H1 (cell line): ENCODE results near the gene SURF1. TPM values are rescaled to one million over a fixed set of nuclear protein-coding genes. Genes with fewer than 3 reads are reported as not detected.

ENCODE experiments used
- CTCF ChIA-PET: fragments of 300-600 bp; sonication (Branson Sonifier 250); formaldehyde crosslinking; loops from one replicate; lab custom pipeline; 2021; ENCODE audit not compliant: partially characterized antibody; lab: Charles Lee
- POLR2A ChIA-PET: fragments of 300-600 bp; sonication (Branson Sonifier 250); formaldehyde crosslinking; loops from one replicate; lab custom pipeline; 2021; ENCODE audit warnings: inconsistent platforms; ENCODE audit not compliant: partially characterized antibody; lab: Charles Lee
- DNase-seq, 2 experiments: peaks; one replicate each; pipeline versions ENCODE4 v3.0.0 to v3.0.0-alpha.2; 2010 to 2022; ENCODE audit warnings: low spot score in 2 of 2, low read depth in 1 of 2, mixed read lengths in 1 of 2
- FAIRE-seq: peaks from 2 replicates; lab custom pipeline; 2011; peaks lifted over from hg19 to GRCh38; lab: Jason Lieb, UNC
- H2AFZ ChIP-seq: 2 replicates; pipeline ENCODE4 v1.8.1; 2012; ENCODE audit warnings: low read length, inconsistent platforms
- H2AK5ac ChIP-seq: 2 replicates; pipeline ENCODE4 v1.6.1; 2013; ENCODE audit warnings: low read depth, low read length
- H2BK120ac ChIP-seq: replicated peaks from 2 replicates; pipeline ENCODE3; 2013; ENCODE audit warnings: low read depth, low read length, inconsistent platforms
- H2BK12ac ChIP-seq: 2 replicates; pipeline ENCODE4 v1.6.1; 2013; ENCODE audit warnings: low read depth, low read length
- H2BK15ac ChIP-seq: 2 replicates; pipeline ENCODE4 v1.6.1; 2013; ENCODE audit warnings: low read length
- H2BK20ac ChIP-seq: 2 replicates; pipeline ENCODE4 v1.6.1; 2013; ENCODE audit warnings: low read length
- H2BK5ac ChIP-seq: 2 replicates; pipeline ENCODE4 v1.6.1; 2013; ENCODE audit warnings: low read depth, low read length
- H3K14ac ChIP-seq: 2 replicates; pipeline ENCODE4 v1.6.1; 2013; ENCODE audit warnings: inconsistent platforms; ENCODE audit not compliant: insufficient read length
- H3K18ac ChIP-seq: 2 replicates; pipeline ENCODE4 v1.6.1; 2013; ENCODE audit warnings: low read length; ENCODE audit errors: extremely low read depth
- H3K23ac ChIP-seq: 2 replicates; pipeline ENCODE4 v1.6.1; 2013; ENCODE audit warnings: inconsistent platforms; ENCODE audit not compliant: insufficient read length
- H3K23me2 ChIP-seq: 2 replicates; pipeline ENCODE4 v1.6.1; 2013; ENCODE audit warnings: low read depth, low read length
- H3K27ac ChIP-seq: 2 replicates; pipeline ENCODE4 v1.6.1; 2011; ENCODE audit warnings: low read depth, low read length, inconsistent platforms
- H3K27me3 ChIP-seq, 4 experiments: replicated peaks in 1 of 4; 1 replicate in 1 of 4; 2 replicates in 3 of 4; pipeline versions ENCODE4 v1.6.1 to v1.8.1; 2011 to 2013; ENCODE audit warnings: low read length in 3 of 4, mild to moderate bottlenecking in 3 of 4, inconsistent platforms in 2 of 4, mixed read lengths in 2 of 4, moderate library complexity in 1 of 4; ENCODE audit not compliant: control insufficient read depth in 3 of 4, insufficient read depth in 3 of 4; ENCODE audit errors: extremely low read depth in 1 of 4
- H3K36me3 ChIP-seq, 4 experiments: 2 replicates each; pipeline versions ENCODE4 v1.6.1 to v1.8.1; 2011 to 2013; ENCODE audit warnings: mild to moderate bottlenecking in 4 of 4, low read length in 3 of 4, moderate library complexity in 2 of 4, control low read depth in 1 of 4, inconsistent platforms in 1 of 4; ENCODE audit not compliant: insufficient read depth in 4 of 4, control insufficient read depth in 2 of 4
- H3K4ac ChIP-seq: replicated peaks from 2 replicates; pipeline ENCODE3; 2013; ENCODE audit warnings: low read length, low read depth, mixed read lengths, inconsistent platforms; ENCODE audit not compliant: insufficient read length
- H3K4me1 ChIP-seq, 4 experiments: replicated peaks in 1 of 4; 1 replicate in 1 of 4; 2 replicates in 3 of 4; pipeline versions ENCODE4 v1.6.1 to v1.8.1; 2011 to 2013; ENCODE audit warnings: low read length in 3 of 4, inconsistent platforms in 2 of 4, mixed read lengths in 1 of 4; ENCODE audit not compliant: insufficient read depth in 4 of 4, control insufficient read depth in 3 of 4
- H3K4me2 ChIP-seq, 2 experiments: 2 replicates each; pipeline versions ENCODE4 v1.6.1 to v1.8.1; 2011 to 2013; ENCODE audit warnings: low read depth in 2 of 2, low read length in 2 of 2, control low read depth in 1 of 2, inconsistent platforms in 1 of 2, mild to moderate bottlenecking in 1 of 2; ENCODE audit not compliant: insufficient read depth in 1 of 2
- H3K4me3 ChIP-seq, 4 experiments: fragments of 200-600, 300-600 bp in 1 of 4; sonication (generic), shearing (Covaris generic), sonication (Bioruptor Twin) in 1 of 4; 2 replicates each; pipeline versions ENCODE4 v1.5.1 to v1.8.1; 2011 to 2016; ENCODE audit warnings: low read length in 4 of 4, low read depth in 3 of 4, control low read depth in 2 of 4, inconsistent platforms in 2 of 4, mild to moderate bottlenecking in 2 of 4, mixed read lengths in 1 of 4, moderate library complexity in 1 of 4; ENCODE audit not compliant: insufficient read depth in 2 of 4; ENCODE audit errors: extremely low read depth in 1 of 4
- H3K56ac ChIP-seq: replicated peaks from 2 replicates; pipeline ENCODE3; 2013; ENCODE audit warnings: low read depth, mild to moderate bottlenecking, mixed read lengths, low read length, inconsistent platforms; ENCODE audit not compliant: insufficient read length
- H3K79me1 ChIP-seq: 2 replicates; pipeline ENCODE4 v1.6.1; 2013; ENCODE audit warnings: low read depth, low read length, control low read depth
- H3K79me2 ChIP-seq, 2 experiments: 2 replicates each; pipeline versions ENCODE4 v1.6.1 to v1.8.1; 2012 to 2013; ENCODE audit warnings: low read length in 2 of 2, mild to moderate bottlenecking in 2 of 2, inconsistent platforms in 1 of 2; ENCODE audit not compliant: insufficient read depth in 2 of 2, control insufficient read depth in 1 of 2
- H3K9ac ChIP-seq, 4 experiments: replicated peaks in 1 of 4; 1 replicate in 1 of 4; 2 replicates in 3 of 4; pipeline versions ENCODE4 v1.6.1 to v1.8.1; 2011 to 2013; ENCODE audit warnings: low read depth in 3 of 4, low read length in 3 of 4, control low read depth in 2 of 4, mild to moderate bottlenecking in 2 of 4, moderate library complexity in 2 of 4, inconsistent platforms in 1 of 4; ENCODE audit errors: extremely low read depth in 1 of 4
- H3K9me3 ChIP-seq, 2 experiments: 2 replicates each; pipeline versions ENCODE4 v1.6.1 to v1.8.1; 2012 to 2013; ENCODE audit warnings: mild to moderate bottlenecking in 2 of 2, moderate library complexity in 2 of 2, control low read depth in 1 of 2, inconsistent platforms in 1 of 2, low read depth in 1 of 2, low read length in 1 of 2, mixed read lengths in 1 of 2; ENCODE audit not compliant: insufficient read depth in 2 of 2
- H4K20me1 ChIP-seq, 2 experiments: replicated peaks in 1 of 2; 2 replicates each; pipeline versions ENCODE3 to v1.8.1; 2011 to 2013; ENCODE audit warnings: inconsistent platforms in 2 of 2, low read length in 2 of 2, mild to moderate bottlenecking in 1 of 2; ENCODE audit not compliant: insufficient read depth in 2 of 2, control insufficient read depth in 1 of 2
- H4K5ac ChIP-seq: 2 replicates; pipeline ENCODE4 v1.6.1; 2013; ENCODE audit warnings: low read length, low read depth, mixed read lengths, inconsistent platforms; ENCODE audit not compliant: insufficient read length
- H4K8ac ChIP-seq: 2 replicates; pipeline ENCODE4 v1.8.0; 2013; ENCODE audit warnings: mild to moderate bottlenecking, moderate library complexity, low read length, inconsistent platforms; ENCODE audit not compliant: insufficient read depth; ENCODE audit errors: extremely low read depth
- H4K91ac ChIP-seq: replicated peaks from 2 replicates; pipeline ENCODE3; 2013; ENCODE audit warnings: low read length, mixed read lengths, inconsistent platforms; ENCODE audit not compliant: insufficient read length
- BCL11A ChIP-seq, 2 experiments: IDR thresholded peaks; one replicate each; pipeline ENCODE4 v1.6.1; 2011; ENCODE audit warnings: low read depth in 2 of 2, low read length in 2 of 2, mild to moderate bottlenecking in 2 of 2
- BRCA1 ChIP-seq: IDR thresholded peaks from 2 replicates; pipeline ENCODE4 v1.6.1; 2012; ENCODE audit warnings: low read depth, low read length, improper control_type of control experiment
- CHD2 ChIP-seq: IDR thresholded peaks from 2 replicates; pipeline ENCODE4 v1.6.1; 2012; ENCODE audit warnings: low read length, improper control_type of control experiment
- GTF2F1 ChIP-seq: IDR thresholded peaks from 2 replicates; pipeline ENCODE4 v1.6.1; 2012; ENCODE audit warnings: low read depth, low read length, improper control_type of control experiment, borderline replicate concordance
- HDAC6 ChIP-seq: IDR thresholded peaks from one replicate; pipeline ENCODE4 v1.7.1; 2012; ENCODE audit warnings: low read depth, mild to moderate bottlenecking, inconsistent platforms, low read length, moderate library complexity
- JUN ChIP-seq: IDR thresholded peaks from 2 replicates; pipeline ENCODE4 v1.6.1; 2011; ENCODE audit warnings: low read depth, mild to moderate bottlenecking, improper control_type of control experiment, low read length
- MAFK ChIP-seq: IDR thresholded peaks from 2 replicates; pipeline ENCODE4 v1.6.1; 2012; ENCODE audit warnings: low read depth, mild to moderate bottlenecking, improper control_type of control experiment, low read length
- NANOG ChIP-seq: IDR thresholded peaks from 2 replicates; pipeline ENCODE4 v1.6.1; 2011; ENCODE audit warnings: low read length, low read depth, mild to moderate bottlenecking, inconsistent platforms; ENCODE audit not compliant: insufficient read depth, poor library complexity, severe bottlenecking
- RNF2 ChIP-seq: fragments of 200-900, 300-1000 bp; sonication (generic); IDR thresholded peaks from 2 replicates; pipeline ENCODE4 v1.7.1; 2016; ENCODE audit warnings: borderline replicate concordance, low read depth, mild to moderate bottlenecking, antibody characterized with exemption, low read length; ENCODE audit not compliant: poor library complexity, severe bottlenecking; ENCODE audit errors: missing control alignments
- RXRA ChIP-seq: IDR thresholded peaks from 2 replicates; pipeline ENCODE4 v1.6.1; 2011; ENCODE audit warnings: low read depth, mild to moderate bottlenecking, low read length, moderate library complexity; ENCODE audit not compliant: insufficient read depth
- SP1 ChIP-seq: IDR thresholded peaks from 2 replicates; pipeline ENCODE4 v1.6.1; 2011; ENCODE audit warnings: low read depth, low read length
- SRF ChIP-seq: IDR thresholded peaks from 2 replicates; pipeline ENCODE4 v1.6.1; 2011; ENCODE audit warnings: mild to moderate bottlenecking, low read depth, low read length, moderate library complexity
- TAF1 ChIP-seq: IDR thresholded peaks from 2 replicates; pipeline ENCODE4 v1.6.1; 2011; ENCODE audit warnings: mild to moderate bottlenecking, low read depth, low read length
- TEAD4 ChIP-seq: IDR thresholded peaks from 2 replicates; pipeline ENCODE4 v1.6.1; 2012; ENCODE audit warnings: low read depth, low read length, inconsistent platforms, mixed read lengths
- ZNF274 ChIP-seq: IDR thresholded peaks from 2 replicates; pipeline ENCODE4 v1.7.0; 2012; ENCODE audit warnings: low read length, borderline replicate concordance; ENCODE audit errors: extremely low read depth
- WGBS, 2 experiments: shearing (Covaris generic) in 1 of 2; methylation state at CpG; one replicate each; pipeline versions ENCODE4 v1.1.6 to v1.1.7; 2013 to 2015; ENCODE audit warnings: low lambda C conversion rate in 2 of 2, mixed read lengths in 2 of 2, inconsistent platforms in 1 of 2, low coverage in 1 of 2, missing lambda C conversion rate in 1 of 2; ENCODE audit not compliant: insufficient replicate concordance in 2 of 2, insufficient coverage in 1 of 2, insufficient read length in 1 of 2; ENCODE audit errors: extremely low coverage in 1 of 2, missing lambda C conversion rate in 1 of 2; 5-methylcytosine and 5-hydroxymethylcytosine counted together
- polyA plus RNA-seq, 7 experiments: library from polyadenylated mRNA; depleted of rRNA in 3 of 7; stranded (reverse) in 5 of 7; unstranded in 2 of 7; fragments of >200 nt in 5 of 7; fragments of 200-250 nt in 2 of 7; gene quantifications; 1 replicate in 5 of 7; 2 replicates in 1 of 7; 4 replicates in 1 of 7; pipeline versions ENCODE4 v1.2.1 to v1.2.3, GENCODE V29; 2011 to 2013; ENCODE audit warnings: missing spikeins in 2 of 7, mixed read lengths in 2 of 7
- total RNA-seq: library from RNA; stranded (reverse); fragmentation: NEBNext Ultra II Directional; extraction: Animal tissue kit (Norgen Biotek cat#: 25700); gene quantifications from 2 replicates; pipeline ENCODE4 v1.2.1, GENCODE V29; 2021

The SURF1 gene
- total and polyA plus RNA-seq, 2 of the 8 experiments (the other 6 are each of a cell fraction or from before 2014, with no cell fraction given) = 43.1 to 44.7 TPM

DNA sequence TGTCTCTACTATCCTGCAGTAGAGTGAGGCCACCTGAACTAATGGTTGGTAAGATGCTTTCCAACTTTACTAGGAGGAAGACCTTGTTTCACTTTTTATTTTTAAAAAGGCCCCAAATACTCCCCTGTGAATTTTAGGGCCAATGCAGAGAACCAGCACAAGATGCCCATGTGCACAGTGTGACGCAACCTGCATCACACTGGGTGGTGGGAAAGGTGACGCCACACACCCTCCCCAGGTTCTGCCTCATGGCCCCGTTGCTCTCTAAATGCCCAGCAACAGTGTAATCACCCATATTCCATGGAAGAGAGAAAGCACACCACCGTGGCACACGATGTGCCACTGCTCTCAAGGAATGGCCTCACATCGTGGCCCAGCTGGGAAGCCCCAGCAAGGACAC lies 13.1 kb upstream of the SURF1 start:
- H2AK5ac ChIP-seq = no peak overlapping the region
- ChIA-PET CTCF (interaction anchor here (0.7 to 10.1 kb wide), 4 partner anchors 12 to 225 kb away, joined by 3 to 90 read pairs (median 4); partner anchors contain the start of genes SURF1 and SURF2), POLR2A (interaction anchor here (19.9 kb wide), 1 partner anchor 16 kb away, joined by 461 read pairs; the partner anchor contains the start of genes MED22, RPL7A, SURF1 and SURF2)
- no peak overlapping the region for H3K23ac ChIP-seq
- no peaks in the 10 kb centered on the region for H3K27me3 ChIP-seq
- DNase-seq (no peak), FAIRE-seq (no peak)
- H3K79me1 ChIP-seq = peaks cover 38% of the 10 kb centered on the region
- H2BK120ac ChIP-seq = no peak overlapping the region
- H4K8ac ChIP-seq = no peak overlapping the region
- WGBS, 2 experiments = 82% methylated on average over 6 of the region's 6 CpGs; no CpG with 5 or more reads in 1 of the 2 experiments
- H3K14ac ChIP-seq = no peak overlapping the region
- no peak overlapping the region for H2BK12ac ChIP-seq
- no peak overlapping the region for H3K9ac ChIP-seq
- H2AFZ ChIP-seq = no peak overlapping the region
- no peak overlapping the region for H3K18ac ChIP-seq
- H2BK20ac ChIP-seq = no peak overlapping the region
- H3K4me2 ChIP-seq = no peak overlapping the region
- no peaks in the 10 kb centered on the region for H3K9me3 ChIP-seq
- H3K23me2 ChIP-seq = no peaks in the 10 kb centered on the region
- H3K4me1 ChIP-seq = no peaks in the 10 kb centered on the region; a peak in 1 of 7 replicates
- no peak overlapping the region for H2BK5ac ChIP-seq
- H4K5ac ChIP-seq = no peak overlapping the region
- no peak overlapping the region for H2BK15ac ChIP-seq
- no peak overlapping the region for H3K56ac ChIP-seq
- H3K27ac ChIP-seq = no peak overlapping the region
- peaks cover 18 to 80% of the 10 kb centered on the region in 2 experiments for H3K79me2 ChIP-seq
- H3K4me3 ChIP-seq = no peak overlapping the region
- peaks cover 7 to 32% (median 28%) of the 10 kb centered on the region in 4 experiments; a peak in 6 of 8 replicates for H3K36me3 ChIP-seq
- H3K4ac ChIP-seq = no peak overlapping the region
- peaks cover 44 to 68% of the 10 kb centered on the region in 2 experiments for H4K20me1 ChIP-seq
- H4K91ac ChIP-seq = no peak overlapping the region
- TF ChIP-seq NANOG = no peak
- TF ChIP-seq MAFK = no peak
- TF ChIP-seq SP1 = no peak
- no peak for TF ChIP-seq ZNF274
- TF ChIP-seq RXRA = no peak
- TF ChIP-seq TEAD4 = no peak
- no peak for TF ChIP-seq BCL11A (IDR thresholded peaks at IDR 0.05; ENCODE audit: low read depth in 2 of 2, low read length in 2 of 2)
- no peak for TF ChIP-seq CHD2
- no peak for TF ChIP-seq BRCA1
- no peak for TF ChIP-seq SRF
- no peak for TF ChIP-seq GTF2F1
- TF ChIP-seq RNF2 = no peak
- TF ChIP-seq JUN = no peak
- TF ChIP-seq TAF1 = no peak
- TF ChIP-seq HDAC6 = no peak
